Spleen (tissue), 11 donors: ENCODE measurements around the gene CD83. TPM values are rescaled to one million over a fixed set of nuclear protein-coding genes. Genes with fewer than 3 reads are reported as not detected.

Experiments used
- DNase-seq: peaks from one replicate; pipeline ENCODE4 v3.0.0-alpha.2; 2020
- H3K27ac ChIP-seq, 8 donors: fragments of 200-600 bp; sonication (generic) in 7 of 8; 1 replicate in 4 of 8; 2 replicates in 4 of 8; pipeline versions ENCODE4 v1.5.0 to v1.8.0; 2016 to 2021; ENCODE audit warnings: inconsistent platforms in 4 of 8, mild to moderate bottlenecking in 4 of 8, moderate library complexity in 1 of 8
- H3K27me3 ChIP-seq, 7 donors: fragments of 200-600 bp; sonication (generic) in 6 of 7; replicated peaks in 1 of 7; 1 replicate in 4 of 7; 2 replicates in 3 of 7; pipeline versions ENCODE4 v1.5.0 to v1.8.0; 2016 to 2021; ENCODE audit warnings: inconsistent platforms in 3 of 7, mild to moderate bottlenecking in 1 of 7
- H3K36me3 ChIP-seq, 6 donors: fragments of 200-600 bp; sonication (generic) in 5 of 6; 1 replicate in 4 of 6; 2 replicates in 2 of 6; pipeline versions ENCODE4 v1.5.0 to v1.8.0; 2016 to 2021; ENCODE audit warnings: inconsistent platforms in 2 of 6
- H3K4me1 ChIP-seq, 6 donors: fragments of 200-600 bp; sonication (generic) in 5 of 6; 1 replicate in 3 of 6; 2 replicates in 3 of 6; pipeline versions ENCODE4 v1.5.0 to v1.8.0; 2016 to 2021; ENCODE audit warnings: inconsistent platforms in 3 of 6
- H3K4me3 ChIP-seq, 8 donors: fragments of 200-600 bp; sonication (generic) in 7 of 8; 1 replicate in 4 of 8; 2 replicates in 4 of 8; pipeline versions ENCODE4 v1.5.0 to v1.8.0; 2016 to 2021; ENCODE audit warnings: inconsistent platforms in 4 of 8, mild to moderate bottlenecking in 4 of 8, moderate library complexity in 2 of 8
- H3K9me3 ChIP-seq, 8 donors: fragments of 200-600 bp; sonication (generic) in 7 of 8; 1 replicate in 4 of 8; 2 replicates in 4 of 8; pipeline versions ENCODE4 v1.5.0 to v1.8.0; 2016 to 2021; ENCODE audit warnings: inconsistent platforms in 4 of 8
- POLR2A ChIP-seq, 3 donors: fragments of 450-650 bp; IDR thresholded peaks; one replicate each; pipeline ENCODE4 v1.5.1; 2017; ENCODE audit warnings: antibody characterized with exemption in 3 of 3, mild to moderate bottlenecking in 1 of 3
- POLR2AphosphoS5 ChIP-seq, 3 donors: sonication (generic); formaldehyde crosslinking; IDR thresholded peaks; one replicate each; pipeline ENCODE4 v1.5.1; 2017; ENCODE audit warnings: antibody characterized with exemption in 3 of 3
- WGBS, 5 donors: extraction: QIAGEN DNeasy Blood & Tissue Kit in 3 of 5; methylation state at CpG; one replicate each; pipeline versions ENCODE4 v1.1.5 to v1.1.7; 2013 to 2018; 5-methylcytosine and 5-hydroxymethylcytosine counted together
- intact Hi-C: fragments of 100-400 bp; cut with DNase I; formaldehyde crosslinking; loops from one replicate; pipeline ENCODE4 v1.15.0; 2023; ENCODE audit warnings: low total_unique reads
- polyA plus RNA-seq, 3 donors: library from polyadenylated mRNA; stranded (reverse); fragments of 200-250 nt; gene quantifications; one replicate each; pipeline ENCODE4 v1.2.1, GENCODE V29; 2013
- total RNA-seq, 7 donors: library from RNA; depleted of rRNA in 3 of 7; stranded (reverse); fragments of >200 nt in 3 of 7; fragmentation: NEBNext Ultra II Directional in 4 of 7; extraction: Animal tissue kit (Norgen Biotek cat#: 25700) in 4 of 7; gene quantifications; one replicate each; pipeline versions ENCODE4 v1.1.0 to v1.2.1, GENCODE V29; 2016 to 2021
- TF ChIP-seq, protein P1 (sequence below), 11 experiments: fragments of 200-600 bp in 7 of 11; fragments of 450-650 bp in 4 of 11; sonication (generic) in 4 of 11; IDR thresholded peaks in 8 of 11; conservative IDR thresholded peaks in 3 of 11; 1 replicate in 7 of 11; 2 replicates in 4 of 11; pipeline versions ENCODE4 v1.4.0 to v1.8.0; 2016 to 2021; ENCODE audit warnings: antibody characterized with exemption in 11 of 11, inconsistent platforms in 4 of 11, mild to moderate bottlenecking in 1 of 11
- donor health status: healthy with polysubstance abuse.
- donor health status: DM: no; HTN: no; CAD: no; lungs with moderate emphysema.
- donor health status: DM: no; HTN: no; CAD: no.
- donor health status: Bipolar disorder and iron deficiency.
- donor health status: healthy.
- donor health status: DM: no; HTN: no; CAD: no.
- donor health status: DM: yes; HTN: yes; CAD: no.

The CD83 gene
- total and polyA plus RNA-seq, 10 donors, result 11.7 to 51.5 (median 22.6) TPM

DNA sequence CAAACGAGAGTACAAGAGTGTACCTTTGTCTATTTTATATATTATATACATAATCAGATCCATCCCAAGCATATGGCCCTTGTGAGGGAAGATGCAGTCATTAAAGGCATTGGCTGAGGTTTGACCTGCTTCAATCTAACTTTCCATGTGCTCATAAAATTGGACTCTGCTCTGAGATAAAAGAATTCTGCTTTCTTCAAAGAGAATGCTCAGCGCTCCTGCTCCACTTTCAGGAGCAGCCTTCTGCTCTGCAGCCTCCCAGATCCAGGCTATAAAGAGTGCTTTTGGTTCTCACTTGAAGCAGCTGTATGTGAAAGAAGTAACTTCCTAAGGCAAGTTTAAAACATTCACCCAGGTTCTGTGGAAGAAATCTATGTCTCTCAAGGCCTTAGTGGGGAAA lies 45.3 kb downstream of the CD83 start:
- DNase-seq, result no peak
- H3K27me3 ChIP-seq, result no peaks in the 10 kb centered on the region
- intact Hi-C loops, result no loop called here
- H3K9me3 ChIP-seq, result peaks cover 0 to 14% (median 9%) of the 10 kb centered on the region in 8 donors
- WGBS, 5 donors, result 91 to 98% (median 91%) methylated on average over 2 of the region's 2 CpGs
- no peaks in the 10 kb centered on the region for H3K4me1 ChIP-seq
- H3K4me3 ChIP-seq, result no peak overlapping the region
- TF ChIP-seq POLR2AphosphoS5 (IDR thresholded peaks at IDR 0.05) (no peak), POLR2A (IDR thresholded peaks at IDR 0.05) (no peak)
- TF ChIP-seq, protein P1, sequence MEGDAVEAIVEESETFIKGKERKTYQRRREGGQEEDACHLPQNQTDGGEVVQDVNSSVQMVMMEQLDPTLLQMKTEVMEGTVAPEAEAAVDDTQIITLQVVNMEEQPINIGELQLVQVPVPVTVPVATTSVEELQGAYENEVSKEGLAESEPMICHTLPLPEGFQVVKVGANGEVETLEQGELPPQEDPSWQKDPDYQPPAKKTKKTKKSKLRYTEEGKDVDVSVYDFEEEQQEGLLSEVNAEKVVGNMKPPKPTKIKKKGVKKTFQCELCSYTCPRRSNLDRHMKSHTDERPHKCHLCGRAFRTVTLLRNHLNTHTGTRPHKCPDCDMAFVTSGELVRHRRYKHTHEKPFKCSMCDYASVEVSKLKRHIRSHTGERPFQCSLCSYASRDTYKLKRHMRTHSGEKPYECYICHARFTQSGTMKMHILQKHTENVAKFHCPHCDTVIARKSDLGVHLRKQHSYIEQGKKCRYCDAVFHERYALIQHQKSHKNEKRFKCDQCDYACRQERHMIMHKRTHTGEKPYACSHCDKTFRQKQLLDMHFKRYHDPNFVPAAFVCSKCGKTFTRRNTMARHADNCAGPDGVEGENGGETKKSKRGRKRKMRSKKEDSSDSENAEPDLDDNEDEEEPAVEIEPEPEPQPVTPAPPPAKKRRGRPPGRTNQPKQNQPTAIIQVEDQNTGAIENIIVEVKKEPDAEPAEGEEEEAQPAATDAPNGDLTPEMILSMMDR (IDR thresholded peaks at IDR 0.05 in 8 of 11, conservative IDR thresholded peaks at IDR 0.05 in 3 of 11), result no peak
- no peaks in the 10 kb centered on the region for H3K36me3 ChIP-seq
- H3K27ac ChIP-seq, result no peak overlapping the region

DNA sequence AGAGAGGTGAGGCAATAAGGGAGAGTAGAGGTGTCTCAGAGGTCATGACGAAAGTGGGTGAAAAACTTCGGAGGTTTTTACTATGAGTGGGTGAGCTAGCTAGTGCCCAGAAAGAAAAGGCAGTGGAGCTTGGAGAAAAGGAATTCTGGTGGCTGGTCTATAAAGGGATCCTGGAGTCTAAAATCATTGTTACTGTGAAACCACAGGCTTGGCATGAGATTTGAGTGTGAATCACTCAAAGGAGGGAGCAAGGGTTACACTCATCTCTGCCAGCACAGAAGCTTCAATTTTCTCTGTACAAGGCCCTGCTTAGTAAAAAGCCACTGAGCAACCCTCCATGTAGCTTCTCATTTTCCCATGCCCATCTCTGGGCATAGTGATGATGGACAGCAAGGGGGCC lies 47.5 kb downstream of the CD83 start:
- intact Hi-C loops, result no loop called here
- no peak for DNase-seq
- no peak for TF ChIP-seq POLR2AphosphoS5 (IDR thresholded peaks at IDR 0.05)
- TF ChIP-seq, protein P1 (IDR thresholded peaks at IDR 0.05 in 8 of 11, conservative IDR thresholded peaks at IDR 0.05 in 3 of 11), result no peak
- TF ChIP-seq POLR2A (IDR thresholded peaks at IDR 0.05), result no peak

DNA sequence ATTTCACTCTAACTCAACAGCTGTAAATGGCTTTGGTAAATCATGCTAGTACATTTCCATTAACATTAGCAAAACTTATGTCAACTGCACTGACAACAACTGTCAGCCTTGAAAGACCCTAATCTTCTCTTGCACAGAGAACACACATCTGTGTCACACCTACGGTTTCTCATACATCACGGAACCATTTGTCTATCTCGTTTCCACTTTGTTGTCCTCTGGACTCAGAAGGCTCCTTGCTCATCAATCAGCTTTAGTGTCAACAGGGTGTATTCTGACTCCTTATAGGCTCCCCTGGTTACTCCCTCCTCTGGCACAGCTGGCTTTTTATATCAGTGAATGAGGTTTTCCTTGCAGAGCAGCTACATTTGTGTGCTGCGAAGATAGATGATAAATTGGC lies 49.3 kb downstream of the CD83 start:
- H3K4me1 ChIP-seq, result no peaks in the 10 kb centered on the region
- intact Hi-C loops, result no loop called here

More for the DNA sequence above, 47.5 kb downstream of the CD83 start:
- H3K4me1 ChIP-seq, result no peaks in the 10 kb centered on the region
- WGBS, 5 donors, result 90 to 95% (median 94%) methylated on average over 2 of the region's 2 CpGs
- H3K4me3 ChIP-seq, result no peak overlapping the region
- no peaks in the 10 kb centered on the region for H3K27me3 ChIP-seq
- peaks cover 0 to 22% (median 15%) of the 10 kb centered on the region in 8 donors for H3K9me3 ChIP-seq
- H3K36me3 ChIP-seq, result no peaks in the 10 kb centered on the region
- H3K27ac ChIP-seq, result no peak overlapping the region

DNA sequence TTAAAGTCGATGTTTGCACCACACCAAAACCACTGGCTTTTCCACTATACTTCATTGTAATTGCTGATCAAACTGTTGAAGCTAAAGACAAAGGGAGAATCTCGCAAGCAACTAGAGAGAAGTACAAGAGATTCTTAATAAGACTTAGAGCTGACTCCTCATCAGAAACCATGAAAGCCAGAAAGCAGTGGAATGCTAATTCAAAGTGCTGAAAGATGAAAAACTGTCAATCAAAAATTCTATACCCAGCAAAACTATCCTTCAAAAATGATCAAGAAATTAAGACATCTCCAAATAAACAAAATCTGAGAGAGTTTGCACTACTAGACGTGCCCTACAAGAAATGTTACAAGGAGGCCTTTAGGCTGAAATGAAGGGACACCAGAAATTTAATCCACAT lies 52.6 kb downstream of the CD83 start:
- H3K27ac ChIP-seq, result no peak overlapping the region
- no peak overlapping the region for H3K4me3 ChIP-seq
- TF ChIP-seq, protein P1 (IDR thresholded peaks at IDR 0.05 in 8 of 11, conservative IDR thresholded peaks at IDR 0.05 in 3 of 11), result no peak
- no peak for TF ChIP-seq POLR2AphosphoS5 (IDR thresholded peaks at IDR 0.05)
- TF ChIP-seq POLR2A (IDR thresholded peaks at IDR 0.05), result no peak
- 82 to 93% (median 86%) methylated on average over 3 of the region's 3 CpGs for WGBS, 5 donors
- peaks cover 0 to 51% (median 34%) of the 10 kb centered on the region in 8 donors for H3K9me3 ChIP-seq
- no peak for DNase-seq
- H3K27me3 ChIP-seq, result no peaks in the 10 kb centered on the region
- intact Hi-C loops, result no loop called here
- H3K36me3 ChIP-seq, result no peaks in the 10 kb centered on the region
- peaks cover 0 to 5% (median 0%) of the 10 kb centered on the region in 6 donors for H3K4me1 ChIP-seq

More for the DNA sequence above, 49.3 kb downstream of the CD83 start:
- 66 to 82% (median 77%) methylated on average over 4 of the region's 4 CpGs for WGBS, 5 donors
- Histone ChIP-seq H3K27me3 (no peaks in the 10 kb centered on the region), H3K4me3 (no peak overlapping the region), H3K9me3 (peaks cover 0 to 39% (median 30%) of the 10 kb centered on the region in 8 donors), H3K27ac (no peak overlapping the region), H3K36me3 (no peaks in the 10 kb centered on the region)
- DNase-seq, result no peak
- TF ChIP-seq POLR2AphosphoS5 (IDR thresholded peaks at IDR 0.05) (no peak), POLR2A (IDR thresholded peaks at IDR 0.05) (no peak)
- TF ChIP-seq, protein P1 (IDR thresholded peaks at IDR 0.05 in 8 of 11, conservative IDR thresholded peaks at IDR 0.05 in 3 of 11), result no peak
